ENCODE measurements around the gene METTL9.

The METTL9 gene

DNA sequence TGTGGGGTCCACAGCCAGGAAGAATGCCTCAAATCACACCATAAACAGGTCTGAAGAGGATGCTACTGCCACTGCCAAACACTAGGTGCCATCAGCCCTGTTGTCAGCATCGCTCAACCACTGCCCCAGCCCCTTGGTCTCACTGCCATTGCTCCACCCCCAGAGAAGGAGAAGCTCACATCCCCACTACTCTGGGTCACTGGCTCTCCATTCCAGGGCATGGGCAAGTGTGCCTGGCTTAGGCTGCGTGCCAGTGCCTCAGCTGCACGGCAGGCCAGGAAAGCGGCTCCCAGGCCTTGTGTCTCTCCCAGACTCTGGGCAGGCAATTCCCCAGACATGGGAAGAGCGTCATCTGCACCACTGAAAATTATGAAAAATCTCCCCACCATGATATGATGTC lies 54.2 kb downstream of the METTL9 start:
- peaks cover 9% of the 10 kb centered on the region for H3K36me3 ChIP-seq
- no peak overlapping the region for H3K27ac ChIP-seq
- TF ChIP-seq, protein P1, sequence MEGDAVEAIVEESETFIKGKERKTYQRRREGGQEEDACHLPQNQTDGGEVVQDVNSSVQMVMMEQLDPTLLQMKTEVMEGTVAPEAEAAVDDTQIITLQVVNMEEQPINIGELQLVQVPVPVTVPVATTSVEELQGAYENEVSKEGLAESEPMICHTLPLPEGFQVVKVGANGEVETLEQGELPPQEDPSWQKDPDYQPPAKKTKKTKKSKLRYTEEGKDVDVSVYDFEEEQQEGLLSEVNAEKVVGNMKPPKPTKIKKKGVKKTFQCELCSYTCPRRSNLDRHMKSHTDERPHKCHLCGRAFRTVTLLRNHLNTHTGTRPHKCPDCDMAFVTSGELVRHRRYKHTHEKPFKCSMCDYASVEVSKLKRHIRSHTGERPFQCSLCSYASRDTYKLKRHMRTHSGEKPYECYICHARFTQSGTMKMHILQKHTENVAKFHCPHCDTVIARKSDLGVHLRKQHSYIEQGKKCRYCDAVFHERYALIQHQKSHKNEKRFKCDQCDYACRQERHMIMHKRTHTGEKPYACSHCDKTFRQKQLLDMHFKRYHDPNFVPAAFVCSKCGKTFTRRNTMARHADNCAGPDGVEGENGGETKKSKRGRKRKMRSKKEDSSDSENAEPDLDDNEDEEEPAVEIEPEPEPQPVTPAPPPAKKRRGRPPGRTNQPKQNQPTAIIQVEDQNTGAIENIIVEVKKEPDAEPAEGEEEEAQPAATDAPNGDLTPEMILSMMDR (IDR thresholded peaks at IDR 0.05; ENCODE audit: low read depth, low read length): no peak
- no peaks in the 10 kb centered on the region for H3K9me3 ChIP-seq (ENCODE audit: severe bottlenecking)
- no peak overlapping the region for H3K4me3 ChIP-seq (ENCODE audit: low read depth, low read length)
- no peaks in the 10 kb centered on the region for H3K27me3 ChIP-seq (ENCODE audit: insufficient read depth, low read depth, severe bottlenecking)
- no peak for DNase-seq

DNA sequence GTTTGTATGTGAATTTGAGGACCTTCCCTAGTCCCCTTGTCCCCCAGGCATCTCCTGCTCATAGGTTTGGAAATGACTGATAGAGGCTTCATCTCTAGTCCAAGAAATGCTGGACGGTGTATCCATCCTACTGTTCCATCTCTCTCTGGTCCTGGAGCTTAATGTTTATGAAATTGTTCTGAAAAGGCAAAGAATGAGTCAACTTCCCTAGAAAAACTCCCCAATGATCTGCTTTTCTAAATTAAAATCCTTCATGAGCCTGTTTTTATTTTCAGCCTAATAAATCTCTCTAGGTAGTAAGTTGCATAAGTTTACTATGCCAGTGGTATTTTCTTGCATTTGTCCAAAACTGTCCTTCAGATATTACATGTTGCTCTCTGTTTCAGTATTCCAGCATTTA lies 55.1 kb downstream of the METTL9 start:
- TF ChIP-seq, protein P1 (IDR thresholded peaks at IDR 0.05; ENCODE audit: low read depth, low read length): no peak
- no peak overlapping the region for H3K27ac ChIP-seq
- no peaks in the 10 kb centered on the region for H3K27me3 ChIP-seq (ENCODE audit: insufficient read depth, low read depth, severe bottlenecking)
- no peaks in the 10 kb centered on the region for H3K9me3 ChIP-seq (ENCODE audit: severe bottlenecking)
- peaks cover 9% of the 10 kb centered on the region for H3K36me3 ChIP-seq
- no peak for DNase-seq
- no peak overlapping the region for H3K4me3 ChIP-seq (ENCODE audit: low read depth, low read length)

DNA sequence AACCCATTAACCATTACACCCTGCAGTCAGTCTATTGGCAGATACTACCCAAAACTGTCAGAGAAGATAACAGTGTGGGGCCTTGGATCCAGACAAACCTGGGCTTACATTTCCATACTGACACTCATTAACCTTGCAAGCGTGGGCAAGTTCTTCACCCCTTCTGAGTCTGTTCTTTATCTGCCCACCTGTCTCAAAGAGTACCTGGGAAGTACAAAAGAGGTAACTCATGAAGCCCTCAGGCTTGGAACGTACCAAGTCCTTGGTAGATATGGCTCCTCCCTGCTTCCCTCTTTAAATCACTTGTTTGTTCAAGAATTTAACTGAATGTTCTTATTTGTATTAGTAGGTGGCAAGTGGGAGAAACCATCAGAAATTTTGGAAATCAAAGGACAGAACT lies 55.5 kb downstream of the METTL9 start:
- H3K36me3 ChIP-seq: peaks cover 9% of the 10 kb centered on the region
- H3K4me3 ChIP-seq (ENCODE audit: low read depth, low read length): no peak overlapping the region
- no peaks in the 10 kb centered on the region for H3K27me3 ChIP-seq (ENCODE audit: insufficient read depth, low read depth, severe bottlenecking)
- no peak for DNase-seq
- TF ChIP-seq, protein P1 (IDR thresholded peaks at IDR 0.05; ENCODE audit: low read depth, low read length): no peak
- H3K27ac ChIP-seq: no peak overlapping the region
- H3K9me3 ChIP-seq (ENCODE audit: severe bottlenecking): no peaks in the 10 kb centered on the region

DNA sequence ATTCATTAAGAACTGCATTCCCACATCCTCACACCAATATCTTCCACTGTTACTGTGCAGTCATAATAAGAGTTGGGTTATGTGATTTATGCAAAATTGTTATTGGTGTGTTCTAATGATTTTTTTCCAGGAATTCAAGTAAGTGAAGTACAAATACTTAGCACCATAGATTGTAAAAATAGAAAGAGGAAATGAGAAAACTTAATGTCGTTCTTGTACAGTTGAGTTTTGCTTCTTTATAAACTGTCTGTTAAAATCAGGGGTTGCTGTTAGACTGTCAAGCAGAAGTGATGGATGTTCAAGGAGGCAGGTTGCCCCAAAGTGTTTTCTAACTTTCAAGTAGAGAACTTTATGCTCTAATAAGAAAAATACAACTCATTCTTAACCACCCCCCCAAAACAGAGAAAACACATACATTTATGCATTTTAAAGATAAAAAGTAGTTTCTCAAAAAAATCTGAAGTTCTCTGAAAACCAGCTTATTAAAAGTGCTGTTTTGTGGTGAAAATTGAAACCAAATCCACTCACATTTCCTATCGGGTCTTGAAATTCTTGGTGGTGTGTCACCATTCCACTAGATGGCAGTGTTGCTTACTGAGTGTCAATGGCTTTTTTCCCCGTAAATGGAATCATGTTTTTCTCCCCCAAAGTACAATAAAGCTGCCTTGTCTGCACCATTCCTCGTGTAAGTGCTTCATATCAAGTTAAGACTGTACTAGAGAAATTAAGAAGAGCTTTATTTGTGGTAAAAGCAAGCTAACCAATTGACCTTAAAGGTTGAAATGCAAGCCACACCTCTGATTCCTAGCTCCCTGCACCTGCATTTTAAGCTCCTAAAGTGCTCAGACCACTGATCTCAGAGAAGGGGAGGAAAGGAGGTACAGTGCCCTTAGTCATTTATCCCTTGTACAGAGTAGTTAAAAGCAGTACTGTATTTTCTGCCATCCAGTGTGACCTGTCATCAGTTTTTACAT lies 57.7 kb downstream of the METTL9 start:
- no peak overlapping the region for H3K27ac ChIP-seq
- TF ChIP-seq, protein P1 (IDR thresholded peaks at IDR 0.05; ENCODE audit: low read depth, low read length): peak; percentile 75
- no peaks in the 10 kb centered on the region for H3K9me3 ChIP-seq (ENCODE audit: severe bottlenecking)
- H3K4me3 ChIP-seq (ENCODE audit: low read depth, low read length): no peak overlapping the region
- DNase-seq: peak; percentile 38
- peaks cover 9% of the 10 kb centered on the region for H3K36me3 ChIP-seq
- H3K27me3 ChIP-seq (ENCODE audit: insufficient read depth, low read depth, severe bottlenecking): no peaks in the 10 kb centered on the region

DNA sequence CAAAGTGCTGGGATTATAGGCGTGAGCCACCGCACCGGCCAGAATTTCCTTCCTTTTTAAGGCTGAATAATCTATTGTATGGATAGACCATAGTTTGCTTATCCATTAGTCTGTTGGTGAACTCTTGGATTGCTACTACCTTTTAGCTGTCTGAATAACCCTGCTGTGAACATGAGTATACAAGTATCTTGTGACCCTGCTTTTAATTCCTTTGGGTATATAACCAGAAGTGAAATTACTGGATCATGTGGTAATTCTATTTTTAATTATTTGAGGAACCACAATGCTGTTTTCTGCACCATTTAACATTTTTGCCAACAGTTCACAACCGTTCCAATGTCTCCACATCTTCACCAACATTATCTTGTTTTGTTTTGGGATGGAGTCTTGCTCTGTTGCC lies 59.7 kb downstream of the METTL9 start:
- Histone ChIP-seq H3K9me3 (ENCODE audit: severe bottlenecking) (no peaks in the 10 kb centered on the region), H3K36me3 (peaks cover 9% of the 10 kb centered on the region), H3K27me3 (ENCODE audit: insufficient read depth, low read depth, severe bottlenecking) (no peaks in the 10 kb centered on the region), H3K27ac (no peak overlapping the region), H3K4me3 (ENCODE audit: low read depth, low read length) (no peak overlapping the region)
- DNase-seq: no peak
- TF ChIP-seq, protein P1 (IDR thresholded peaks at IDR 0.05; ENCODE audit: low read depth, low read length): no peak

Measured in WERI-Rb-1 (cell line).